ENCODE measurements around the gene HCN3.
"Not testable (repeated sequence)": the region's sequence is repeated elsewhere in the genome, so short reads cannot be mapped to it uniquely, and the experiment has no call there.

HCN3 gene

GRCh38 chr1:155318082-155318481 lies 40.8 kb downstream of the HCN3 start:
- no peak for DNase-seq

GRCh38 chr1:155319536-155319935 lies 42.3 kb downstream of the HCN3 start:
- no peak for DNase-seq

- no peak for DNase-seq
Observed at GRCh38 chr1:155320252-155320651, 43.0 kb downstream of the HCN3 start.

- peak; percentile 75 for DNase-seq
Observed at GRCh38 chr1:155320661-155321617, 43.7 kb downstream of the HCN3 start, which contains the start of gene RUSC1. Gene RUSC1 (plus strand): TSS chr1:155320894. CDS start chr1:155321774, 880 bp downstream.

- no peak for DNase-seq
Observed at GRCh38 chr1:155321639-155322503, 44.6 kb downstream of the HCN3 start.

GRCh38 chr1:155322571-155322952 lies 45.3 kb downstream of the HCN3 start:
- DNase-seq, result no peak

DNA sequence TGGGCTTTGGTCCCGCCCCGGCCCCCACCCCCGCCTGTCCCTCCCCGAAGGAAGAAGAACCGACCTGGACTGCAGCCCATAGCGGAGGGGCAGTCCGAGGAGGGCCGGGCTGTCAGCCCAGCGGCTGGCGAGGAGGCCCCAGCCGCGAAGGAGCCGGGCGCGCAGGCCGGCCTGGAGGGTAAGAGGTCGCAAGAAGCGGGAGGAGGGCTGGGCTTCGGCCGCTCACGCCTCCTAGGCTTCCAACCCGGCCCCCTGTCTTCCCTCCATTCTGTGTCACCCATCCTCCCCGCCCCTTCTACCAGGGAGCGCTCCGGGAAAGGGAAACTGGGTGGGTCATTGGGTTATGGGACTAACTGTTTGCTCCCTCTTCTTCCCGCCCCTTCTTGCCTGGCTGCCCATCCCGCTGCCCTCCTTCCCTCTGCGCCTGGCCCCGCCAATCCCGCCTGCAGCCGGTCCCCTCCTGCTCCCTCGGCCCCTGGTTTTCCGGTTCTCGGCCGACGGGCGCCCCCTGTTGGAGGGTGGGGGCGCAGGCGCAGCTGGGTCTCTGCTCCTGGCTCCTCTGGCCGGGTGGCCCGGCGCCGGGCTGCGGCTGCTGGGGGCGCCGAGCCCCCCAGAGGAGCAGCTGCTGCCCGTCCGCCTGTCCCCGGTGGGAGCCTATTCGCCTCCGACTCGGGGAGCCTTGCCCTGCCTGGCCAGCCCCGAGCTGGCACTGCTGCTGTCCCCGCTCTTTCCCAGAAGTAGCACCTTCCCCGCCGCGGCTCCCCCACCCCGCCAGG lies 45.9 kb downstream of the HCN3 start:
- DNase-seq, result peak; percentile 85

GRCh38 chr1:155323729-155324036 lies 46.4 kb downstream of the HCN3 start:
- DNase-seq, result peak; percentile 88

DNA sequence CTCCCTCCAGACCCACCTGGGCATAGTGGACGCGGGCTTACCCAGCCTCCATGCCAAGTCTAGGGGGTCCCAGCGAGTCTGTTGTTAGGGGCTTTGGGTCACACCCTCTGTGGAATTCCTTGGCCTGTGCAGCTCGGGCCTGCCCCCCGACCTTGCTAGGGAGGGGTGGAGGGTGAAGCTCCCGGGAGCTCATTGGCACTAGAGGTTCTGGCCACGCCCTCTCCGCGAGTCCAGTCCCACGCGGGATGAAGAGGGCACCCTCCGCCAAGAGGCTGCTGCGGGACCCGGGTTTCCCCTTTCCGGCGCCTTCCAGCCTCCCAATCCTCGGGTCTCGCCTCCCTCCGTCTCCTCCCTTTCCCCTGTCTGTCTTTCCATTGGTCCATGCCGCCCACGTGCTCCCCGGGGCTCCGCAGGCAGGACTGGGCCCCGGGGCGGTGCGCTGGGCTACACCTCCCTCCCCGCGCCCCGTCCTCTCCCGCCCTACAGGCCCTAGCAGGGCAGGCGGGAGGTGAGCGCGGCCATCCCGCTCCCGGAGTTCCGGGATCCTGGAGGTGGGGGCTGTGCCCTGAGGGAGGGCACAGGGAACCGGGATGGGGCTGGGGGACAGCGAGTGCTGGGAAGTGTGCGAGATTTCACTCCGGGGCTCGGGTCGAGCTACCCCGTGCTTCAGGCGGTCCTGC lies 46.9 kb downstream of the HCN3 start:
- DNase-seq, result peak; percentile 95

DNA sequence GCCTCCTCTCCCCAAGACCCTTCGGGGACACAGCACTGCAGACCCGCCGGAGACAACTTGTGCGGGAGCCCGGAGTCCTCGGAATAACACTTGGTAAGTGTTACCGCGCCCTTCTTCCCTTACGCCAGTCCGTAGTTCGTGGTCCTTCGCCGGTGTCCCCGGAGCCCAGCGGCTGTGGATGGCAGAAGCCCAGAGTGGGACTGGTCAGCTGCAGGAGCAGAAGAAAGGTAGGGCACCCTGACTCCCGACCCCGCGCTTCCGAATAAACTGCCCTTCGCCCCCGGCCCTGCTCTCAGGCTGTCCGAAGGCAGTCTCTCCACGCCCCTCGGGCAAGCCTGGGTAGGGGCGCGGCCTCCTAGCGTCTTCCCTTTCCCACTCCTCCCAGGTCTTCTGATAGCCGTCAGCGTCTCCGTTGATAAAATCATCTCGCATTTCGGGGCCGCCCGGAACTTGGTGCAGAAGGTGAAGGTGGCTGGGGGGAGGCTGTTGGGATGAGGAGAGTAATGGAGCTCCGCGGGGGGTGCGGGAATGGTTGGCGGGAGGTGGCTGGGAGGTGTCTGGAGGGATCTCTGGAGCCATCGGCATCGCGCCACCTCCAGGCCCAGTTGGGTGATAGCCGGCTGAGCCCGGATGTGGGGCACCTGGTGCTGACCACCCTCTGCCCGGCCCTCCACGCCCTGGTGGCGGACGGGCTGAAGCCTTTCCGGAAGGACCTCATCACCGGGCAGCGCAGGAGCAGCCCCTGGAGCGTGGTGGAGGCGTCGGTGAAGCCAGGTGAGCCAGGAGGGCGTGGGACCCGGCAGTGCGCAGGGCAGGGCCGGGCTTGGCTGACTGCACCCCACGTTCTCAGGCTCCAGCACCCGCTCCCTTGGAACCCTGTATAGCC lies 47.7 kb downstream of the HCN3 start:
- no peak for DNase-seq

DNA sequence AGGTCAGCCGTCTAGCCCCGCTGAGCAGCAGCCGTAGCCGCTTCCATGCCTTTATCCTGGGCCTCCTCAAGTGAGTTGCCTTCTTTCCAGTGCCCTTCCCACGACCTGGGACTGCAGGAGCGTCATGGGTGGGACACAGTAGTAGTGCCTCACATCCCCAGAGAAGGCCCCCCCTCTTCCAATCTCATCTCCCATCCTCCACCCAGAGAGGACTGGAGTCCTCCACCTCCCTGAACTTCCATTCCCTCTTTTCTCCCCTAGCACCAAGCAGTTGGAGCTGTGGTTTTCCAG lies 48.3 kb downstream of the HCN3 start:
- no peak for DNase-seq

GRCh38 chr1:155326020-155326526 lies 48.8 kb downstream of the HCN3 start:
- DNase-seq, result no peak

DNA sequence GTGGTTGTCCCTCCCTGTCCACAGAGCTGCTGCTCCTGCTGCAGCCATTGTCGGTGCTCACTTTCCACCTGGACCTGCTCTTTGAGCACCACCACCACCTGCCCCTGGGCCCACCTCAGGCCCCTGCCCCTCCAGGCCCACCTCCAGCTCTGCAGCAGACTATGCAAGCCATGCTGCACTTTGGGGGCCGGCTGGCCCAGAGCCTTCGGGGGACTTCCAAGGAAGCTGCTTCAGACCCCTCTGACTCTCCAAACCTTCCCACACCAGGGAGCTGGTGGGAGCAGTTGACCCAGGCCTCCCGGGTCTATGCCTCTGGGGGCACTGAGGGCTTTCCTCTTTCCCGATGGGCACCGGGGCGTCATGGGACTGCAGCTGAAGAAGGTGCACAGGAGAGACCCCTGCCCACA lies 49.4 kb downstream of the HCN3 start:
- DNase-seq, result no peak

GRCh38 chr1:155327981-155328380 lies 50.7 kb downstream of the HCN3 start:
- DNase-seq, result no peak

GRCh38 chr1:155328856-155329255 lies 51.6 kb downstream of the HCN3 start:
- DNase-seq, result not testable (repeated sequence)

GRCh38 chr1:155329980-155330598 lies 52.8 kb downstream of the HCN3 start:
- DNase-seq, result no peak

- no peak for DNase-seq
Observed at GRCh38 chr1:155334962-155335361, 57.7 kb downstream of the HCN3 start.

All from activated CD4-positive, alpha-beta T cell treated with anti-CD3 and anti-CD28 coated beads, Interleukin-2, amount 50 U/mL, for 16 hours (primary cell).